ENCODE measurements around the gene RFX7. TPM values are rescaled to one million over a fixed set of nuclear protein-coding genes. Genes with fewer than 3 reads are reported as not detected.

Gene RFX7
- polyA plus RNA-seq, 6 donors from 2014 or later = 1.4 to 5.4 (median 3.8) TPM

- DNase-seq (no peak), ATAC-seq (ENCODE audit: low read depth in 2 of 2) (no peak)
- Mint-ChIP-seq H3K36me3 (peaks cover 43% of the 10 kb centered on the region in 2 donors), H3K27me3 (no peaks in the 10 kb centered on the region), H3K4me3 (no peak overlapping the region), H3K9me3 (peaks cover 8 to 54% (median 33%) of the 10 kb centered on the region in 7 donors), H3K27ac (no peak overlapping the region), H3K4me1 (peaks cover 0 to 4% (median 0%) of the 10 kb centered on the region in 3 donors)
Observed at GRCh38 chr15:56128081-56128480, 115.6 kb downstream of the RFX7 start.

- Mint-ChIP-seq H3K27me3 (no peaks in the 10 kb centered on the region), H3K36me3 (peaks cover 44 to 58% of the 10 kb centered on the region in 2 donors), H3K27ac (peak overlapping the region in 1 of 6 donors; percentile 14), H3K4me3 (no peak overlapping the region), H3K4me1 (peaks cover 0 to 4% (median 0%) of the 10 kb centered on the region in 3 donors), H3K9me3 (peaks cover 14 to 60% (median 37%) of the 10 kb centered on the region in 7 donors)
- ATAC-seq (ENCODE audit: low read depth in 2 of 2) (no peak), DNase-seq (no peak)
Observed at GRCh38 chr15:56126409-56126808, 117.3 kb downstream of the RFX7 start.

GRCh38 chr15:56124391-56124790 is 119.3 kb downstream of the RFX7 start:
- DNase-seq (no peak), ATAC-seq (ENCODE audit: low read depth in 2 of 2) (no peak)
- Mint-ChIP-seq H3K4me1 (peaks cover 0 to 4% (median 0%) of the 10 kb centered on the region in 3 donors), H3K36me3 (peaks cover 44 to 66% of the 10 kb centered on the region in 2 donors), H3K4me3 (no peak overlapping the region), H3K27me3 (no peaks in the 10 kb centered on the region), H3K9me3 (peaks cover 16 to 53% (median 33%) of the 10 kb centered on the region in 7 donors), H3K27ac (no peak overlapping the region)

- Mint-ChIP-seq H3K27me3 (no peaks in the 10 kb centered on the region), H3K36me3 (peaks cover 0 to 11% of the 10 kb centered on the region in 2 donors), H3K4me3 (no peak overlapping the region), H3K4me1 (peaks cover 0 to 10% (median 4%) of the 10 kb centered on the region in 3 donors), H3K27ac (no peak overlapping the region), H3K9me3 (peaks cover 0 to 3% (median 0%) of the 10 kb centered on the region in 7 donors)
- no peak for ATAC-seq (ENCODE audit: low read depth in 2 of 2)
- DNase-seq = no peak
Observed at GRCh38 chr15:56105855-56106254, 137.8 kb downstream of the RFX7 start.

- Mint-ChIP-seq H3K4me1 (no peaks in the 10 kb centered on the region), H3K9me3 (no peaks in the 10 kb centered on the region), H3K27ac (no peak overlapping the region), H3K36me3 (peaks cover 0 to 12% of the 10 kb centered on the region in 2 donors), H3K27me3 (no peaks in the 10 kb centered on the region), H3K4me3 (no peak overlapping the region)
- DNase-seq = no peak
- no peak for ATAC-seq (ENCODE audit: low read depth in 2 of 2)
Observed at GRCh38 chr15:56102441-56102840, 141.2 kb downstream of the RFX7 start.

GRCh38 chr15:56099311-56099710 is 144.4 kb downstream of the RFX7 start:
- H3K9me3 Mint-ChIP-seq = no peaks in the 10 kb centered on the region
- no peak overlapping the region for H3K4me3 Mint-ChIP-seq
- no peak for ATAC-seq (ENCODE audit: low read depth in 2 of 2)
- peak overlapping the region in 2 of 6 donors; percentile 64 to 65 for H3K27ac Mint-ChIP-seq
- DNase-seq = no peak
- H3K27me3 Mint-ChIP-seq = no peaks in the 10 kb centered on the region
- H3K4me1 Mint-ChIP-seq = no peaks in the 10 kb centered on the region
- H3K36me3 Mint-ChIP-seq = peaks cover 24 to 41% of the 10 kb centered on the region in 2 donors

- no peaks in the 10 kb centered on the region for H3K27me3 Mint-ChIP-seq
- peaks cover 34 to 51% of the 10 kb centered on the region in 2 donors for H3K36me3 Mint-ChIP-seq
- no peak for DNase-seq
- no peak overlapping the region for H3K27ac Mint-ChIP-seq
- H3K9me3 Mint-ChIP-seq = no peaks in the 10 kb centered on the region
- no peak for ATAC-seq (ENCODE audit: low read depth in 2 of 2)
- H3K4me3 Mint-ChIP-seq = no peak overlapping the region
- H3K4me1 Mint-ChIP-seq = peaks cover 0 to 6% (median 0%) of the 10 kb centered on the region in 3 donors
Observed at GRCh38 chr15:56098195-56098863, 145.3 kb downstream of the RFX7 start.

GRCh38 chr15:56095406-56095805 is 148.3 kb downstream of the RFX7 start:
- Mint-ChIP-seq H3K4me1 (peaks cover 0 to 6% (median 0%) of the 10 kb centered on the region in 3 donors), H3K9me3 (no peaks in the 10 kb centered on the region), H3K27me3 (no peaks in the 10 kb centered on the region), H3K4me3 (no peak overlapping the region), H3K36me3 (peaks cover 36 to 51% of the 10 kb centered on the region in 2 donors), H3K27ac (no peak overlapping the region)
- DNase-seq (no peak), ATAC-seq (ENCODE audit: low read depth in 2 of 2) (no peak)

- ATAC-seq (ENCODE audit: low read depth in 2 of 2) = no peak
- DNase-seq = no peak
- H3K27me3 Mint-ChIP-seq = no peaks in the 10 kb centered on the region
- H3K4me1 Mint-ChIP-seq = peaks cover 0 to 6% (median 0%) of the 10 kb centered on the region in 3 donors
- H3K27ac Mint-ChIP-seq = no peak overlapping the region
- H3K9me3 Mint-ChIP-seq = peaks cover 0 to 8% (median 0%) of the 10 kb centered on the region in 7 donors
- H3K36me3 Mint-ChIP-seq = peaks cover 36 to 51% of the 10 kb centered on the region in 2 donors
- no peak overlapping the region for H3K4me3 Mint-ChIP-seq
Observed at GRCh38 chr15:56094171-56094570, 149.5 kb downstream of the RFX7 start.

- H3K9me3 Mint-ChIP-seq = peaks cover 0 to 11% (median 3%) of the 10 kb centered on the region in 7 donors
- peaks cover 0 to 5% (median 0%) of the 10 kb centered on the region in 3 donors for H3K27me3 Mint-ChIP-seq
- H3K4me1 Mint-ChIP-seq = peaks cover 0 to 2% (median under 1%) of the 10 kb centered on the region in 3 donors
- H3K27ac Mint-ChIP-seq = no peak overlapping the region
- H3K4me3 Mint-ChIP-seq = no peak overlapping the region
- H3K36me3 Mint-ChIP-seq = peaks cover 2 to 6% of the 10 kb centered on the region in 2 donors
- ATAC-seq (ENCODE audit: low read depth in 2 of 2) (no peak), DNase-seq (no peak)
Observed at GRCh38 chr15:56088389-56088788, 155.3 kb downstream of the RFX7 start.

GRCh38 chr15:56086566-56086965 is 157.1 kb downstream of the RFX7 start:
- Mint-ChIP-seq H3K27me3 (peaks cover 0 to 5% (median 0%) of the 10 kb centered on the region in 3 donors), H3K36me3 (no peaks in the 10 kb centered on the region), H3K4me3 (no peak overlapping the region), H3K27ac (no peak overlapping the region), H3K4me1 (peaks cover 0 to 2% (median 0%) of the 10 kb centered on the region in 3 donors), H3K9me3 (peaks cover 0 to 11% (median 3%) of the 10 kb centered on the region in 7 donors)
- ATAC-seq (ENCODE audit: low read depth in 2 of 2) = no peak
- DNase-seq = no peak

- ATAC-seq (ENCODE audit: low read depth in 2 of 2) = no peak
- Mint-ChIP-seq H3K27me3 (peaks cover 0 to 5% (median 0%) of the 10 kb centered on the region in 3 donors), H3K9me3 (peaks cover 0 to 5% (median 4%) of the 10 kb centered on the region in 7 donors), H3K36me3 (no peaks in the 10 kb centered on the region), H3K4me3 (no peak overlapping the region), H3K4me1 (peaks cover 0 to 2% (median 0%) of the 10 kb centered on the region in 3 donors), H3K27ac (no peak overlapping the region)
- no peak for DNase-seq
Observed at GRCh38 chr15:56082263-56082761, 161.4 kb downstream of the RFX7 start.

- H3K36me3 Mint-ChIP-seq = no peaks in the 10 kb centered on the region
Observed at GRCh38 chr15:56077081-56077480, 166.6 kb downstream of the RFX7 start.

GRCh38 chr15:56076640-56077039 is 167.0 kb downstream of the RFX7 start:
- no peak for ATAC-seq (ENCODE audit: low read depth in 2 of 2)
- H3K9me3 Mint-ChIP-seq = peaks cover 0 to 5% (median 2%) of the 10 kb centered on the region in 7 donors
- no peak for DNase-seq
- no peaks in the 10 kb centered on the region for H3K4me1 Mint-ChIP-seq
- H3K27ac Mint-ChIP-seq = no peak overlapping the region
- no peak overlapping the region for H3K4me3 Mint-ChIP-seq
- no peaks in the 10 kb centered on the region for H3K27me3 Mint-ChIP-seq
- H3K36me3 Mint-ChIP-seq = peaks cover 0 to 3% of the 10 kb centered on the region in 2 donors

More at GRCh38 chr15:56077081-56077480, 166.6 kb downstream of the RFX7 start:
- Mint-ChIP-seq H3K4me3 (no peak overlapping the region), H3K4me1 (no peaks in the 10 kb centered on the region), H3K9me3 (peaks cover 0 to 5% (median 2%) of the 10 kb centered on the region in 7 donors), H3K27me3 (no peaks in the 10 kb centered on the region), H3K27ac (no peak overlapping the region)
- no peak for ATAC-seq (ENCODE audit: low read depth in 2 of 2)
- no peak for DNase-seq

All from naive B cell (primary cell).